Measurements from ENCODE around the gene CACNA2D2. TPM values are rescaled to one million over a fixed set of nuclear protein-coding genes. Genes with fewer than 3 reads are reported as not detected.

The CACNA2D2 gene
- total and polyA plus RNA-seq, 2 of the 8 experiments (the other 6 are each of a cell fraction or from before 2014, with no cell fraction given), result 14.1 to 25.0 TPM

DNA sequence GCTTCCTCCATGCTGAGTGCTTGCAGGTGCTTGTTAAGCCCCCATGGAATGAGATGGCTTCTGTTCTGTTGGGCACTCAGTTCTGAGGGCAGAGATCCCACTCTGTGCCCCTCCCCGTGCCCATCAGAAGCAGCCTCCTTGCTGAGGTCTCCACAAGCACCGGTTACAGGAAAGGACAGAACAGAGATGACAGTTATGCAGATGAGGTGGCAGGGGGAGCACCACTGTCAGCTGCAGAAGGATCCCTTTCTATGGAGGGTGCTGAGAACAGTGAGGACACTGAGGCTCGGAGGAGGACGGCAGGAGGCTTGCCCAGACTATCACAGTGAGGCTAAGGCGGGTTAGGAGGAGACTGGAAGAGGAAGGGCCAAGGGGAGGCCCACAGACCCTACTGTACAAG lies 12.4 kb downstream of the CACNA2D2 start (continued):
- TF ChIP-seq, protein P1, sequence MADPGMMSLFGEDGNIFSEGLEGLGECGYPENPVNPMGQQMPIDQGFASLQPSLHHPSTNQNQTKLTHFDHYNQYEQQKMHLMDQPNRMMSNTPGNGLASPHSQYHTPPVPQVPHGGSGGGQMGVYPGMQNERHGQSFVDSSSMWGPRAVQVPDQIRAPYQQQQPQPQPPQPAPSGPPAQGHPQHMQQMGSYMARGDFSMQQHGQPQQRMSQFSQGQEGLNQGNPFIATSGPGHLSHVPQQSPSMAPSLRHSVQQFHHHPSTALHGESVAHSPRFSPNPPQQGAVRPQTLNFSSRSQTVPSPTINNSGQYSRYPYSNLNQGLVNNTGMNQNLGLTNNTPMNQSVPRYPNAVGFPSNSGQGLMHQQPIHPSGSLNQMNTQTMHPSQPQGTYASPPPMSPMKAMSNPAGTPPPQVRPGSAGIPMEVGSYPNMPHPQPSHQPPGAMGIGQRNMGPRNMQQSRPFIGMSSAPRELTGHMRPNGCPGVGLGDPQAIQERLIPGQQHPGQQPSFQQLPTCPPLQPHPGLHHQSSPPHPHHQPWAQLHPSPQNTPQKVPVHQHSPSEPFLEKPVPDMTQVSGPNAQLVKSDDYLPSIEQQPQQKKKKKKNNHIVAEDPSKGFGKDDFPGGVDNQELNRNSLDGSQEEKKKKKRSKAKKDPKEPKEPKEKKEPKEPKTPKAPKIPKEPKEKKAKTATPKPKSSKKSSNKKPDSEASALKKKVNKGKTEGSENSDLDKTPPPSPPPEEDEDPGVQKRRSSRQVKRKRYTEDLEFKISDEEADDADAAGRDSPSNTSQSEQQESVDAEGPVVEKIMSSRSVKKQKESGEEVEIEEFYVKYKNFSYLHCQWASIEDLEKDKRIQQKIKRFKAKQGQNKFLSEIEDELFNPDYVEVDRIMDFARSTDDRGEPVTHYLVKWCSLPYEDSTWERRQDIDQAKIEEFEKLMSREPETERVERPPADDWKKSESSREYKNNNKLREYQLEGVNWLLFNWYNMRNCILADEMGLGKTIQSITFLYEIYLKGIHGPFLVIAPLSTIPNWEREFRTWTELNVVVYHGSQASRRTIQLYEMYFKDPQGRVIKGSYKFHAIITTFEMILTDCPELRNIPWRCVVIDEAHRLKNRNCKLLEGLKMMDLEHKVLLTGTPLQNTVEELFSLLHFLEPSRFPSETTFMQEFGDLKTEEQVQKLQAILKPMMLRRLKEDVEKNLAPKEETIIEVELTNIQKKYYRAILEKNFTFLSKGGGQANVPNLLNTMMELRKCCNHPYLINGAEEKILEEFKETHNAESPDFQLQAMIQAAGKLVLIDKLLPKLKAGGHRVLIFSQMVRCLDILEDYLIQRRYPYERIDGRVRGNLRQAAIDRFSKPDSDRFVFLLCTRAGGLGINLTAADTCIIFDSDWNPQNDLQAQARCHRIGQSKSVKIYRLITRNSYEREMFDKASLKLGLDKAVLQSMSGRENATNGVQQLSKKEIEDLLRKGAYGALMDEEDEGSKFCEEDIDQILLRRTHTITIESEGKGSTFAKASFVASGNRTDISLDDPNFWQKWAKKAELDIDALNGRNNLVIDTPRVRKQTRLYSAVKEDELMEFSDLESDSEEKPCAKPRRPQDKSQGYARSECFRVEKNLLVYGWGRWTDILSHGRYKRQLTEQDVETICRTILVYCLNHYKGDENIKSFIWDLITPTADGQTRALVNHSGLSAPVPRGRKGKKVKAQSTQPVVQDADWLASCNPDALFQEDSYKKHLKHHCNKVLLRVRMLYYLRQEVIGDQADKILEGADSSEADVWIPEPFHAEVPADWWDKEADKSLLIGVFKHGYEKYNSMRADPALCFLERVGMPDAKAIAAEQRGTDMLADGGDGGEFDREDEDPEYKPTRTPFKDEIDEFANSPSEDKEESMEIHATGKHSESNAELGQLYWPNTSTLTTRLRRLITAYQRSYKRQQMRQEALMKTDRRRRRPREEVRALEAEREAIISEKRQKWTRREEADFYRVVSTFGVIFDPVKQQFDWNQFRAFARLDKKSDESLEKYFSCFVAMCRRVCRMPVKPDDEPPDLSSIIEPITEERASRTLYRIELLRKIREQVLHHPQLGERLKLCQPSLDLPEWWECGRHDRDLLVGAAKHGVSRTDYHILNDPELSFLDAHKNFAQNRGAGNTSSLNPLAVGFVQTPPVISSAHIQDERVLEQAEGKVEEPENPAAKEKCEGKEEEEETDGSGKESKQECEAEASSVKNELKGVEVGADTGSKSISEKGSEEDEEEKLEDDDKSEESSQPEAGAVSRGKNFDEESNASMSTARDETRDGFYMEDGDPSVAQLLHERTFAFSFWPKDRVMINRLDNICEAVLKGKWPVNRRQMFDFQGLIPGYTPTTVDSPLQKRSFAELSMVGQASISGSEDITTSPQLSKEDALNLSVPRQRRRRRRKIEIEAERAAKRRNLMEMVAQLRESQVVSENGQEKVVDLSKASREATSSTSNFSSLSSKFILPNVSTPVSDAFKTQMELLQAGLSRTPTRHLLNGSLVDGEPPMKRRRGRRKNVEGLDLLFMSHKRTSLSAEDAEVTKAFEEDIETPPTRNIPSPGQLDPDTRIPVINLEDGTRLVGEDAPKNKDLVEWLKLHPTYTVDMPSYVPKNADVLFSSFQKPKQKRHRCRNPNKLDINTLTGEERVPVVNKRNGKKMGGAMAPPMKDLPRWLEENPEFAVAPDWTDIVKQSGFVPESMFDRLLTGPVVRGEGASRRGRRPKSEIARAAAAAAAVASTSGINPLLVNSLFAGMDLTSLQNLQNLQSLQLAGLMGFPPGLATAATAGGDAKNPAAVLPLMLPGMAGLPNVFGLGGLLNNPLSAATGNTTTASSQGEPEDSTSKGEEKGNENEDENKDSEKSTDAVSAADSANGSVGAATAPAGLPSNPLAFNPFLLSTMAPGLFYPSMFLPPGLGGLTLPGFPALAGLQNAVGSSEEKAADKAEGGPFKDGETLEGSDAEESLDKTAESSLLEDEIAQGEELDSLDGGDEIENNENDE (IDR thresholded peaks at IDR 0.05; ENCODE audit: insufficient replicate concordance, low read length), result no peak
- no peak for TF ChIP-seq BRCA1 (IDR thresholded peaks at IDR 0.05; ENCODE audit: low read depth, low read length)
- no peak for TF ChIP-seq HDAC2 (IDR thresholded peaks at IDR 0.05; ENCODE audit: borderline replicate concordance in 1 of 2, low read depth in 2 of 2, low read length in 2 of 2)
- TF ChIP-seq KDM1A (IDR thresholded peaks at IDR 0.05; ENCODE audit: borderline replicate concordance, low read length), result no peak
- no peak for TF ChIP-seq CBX8 (IDR thresholded peaks at IDR 0.05; ENCODE audit: borderline replicate concordance, low read depth, low read length)
- no peak for TF ChIP-seq SAP30 (IDR thresholded peaks at IDR 0.05; ENCODE audit: insufficient read depth, insufficient replicate concordance, low read length)
- TF ChIP-seq BCL11A (IDR thresholded peaks at IDR 0.05; ENCODE audit: low read depth in 2 of 2, low read length in 2 of 2), result no peak
- no peak for TF ChIP-seq EP300 (IDR thresholded peaks at IDR 0.05; ENCODE audit: borderline replicate concordance in 1 of 2, low read depth in 2 of 2, low read length in 2 of 2)

Measured in H1 (cell line).